Measurements from ENCODE around the gene KREMEN2. TPM values are rescaled to one million over a fixed set of nuclear protein-coding genes. Genes with fewer than 3 reads are reported as not detected.

Gene KREMEN2
- total and polyA plus RNA-seq, 9 of the 15 experiments (the other 6 are each of a cell fraction or from before 2014, with no cell fraction given): 0.04 to 7.7 (median 1.5) TPM; not detected in 1

- TF ChIP-seq ZBTB2 (IDR thresholded peaks at IDR 0.05) (0 out of 2 replicates have a peak, but pooled peaks have one; percentile 37), NR2C1 (IDR thresholded peaks at IDR 0.05) (no peak), NR2C1 (tag; IDR thresholded peaks at IDR 0.05) (no peak), HDAC2 (IDR thresholded peaks at IDR 0.05) (no peak), ZNF57 (CRISPR knock-in tag; IDR thresholded peaks at IDR 0.05) (no peak), PKNOX1 (IDR thresholded peaks at IDR 0.05) (0 out of 2 replicates have a peak, but pooled peaks have one; percentile 11), CEBPZ (IDR thresholded peaks at IDR 0.05; ENCODE audit: borderline replicate concordance, low read depth, low read length) (no peak), NFIC (IDR thresholded peaks at IDR 0.05) (no peak), ZNF830 (CRISPR knock-in tag; IDR thresholded peaks at IDR 0.05) (no peak), HNRNPUL1 (IDR thresholded peaks at IDR 0.05; ENCODE audit: low read length) (no peak), BCLAF1 (IDR thresholded peaks at IDR 0.05; ENCODE audit: borderline replicate concordance in 1 of 2, control insufficient read depth in 1 of 2, low read depth in 2 of 2, low read length in 1 of 2) (no peak), FOXJ3 (CRISPR knock-in tag; IDR thresholded peaks at IDR 0.05) (no peak), LEF1 (IDR thresholded peaks at IDR 0.05) (no peak)
These were observed 19.6 kb downstream of the KREMEN2 start (continued) for GRCh38 chr16:2983706-2984136.

Measured in K562 (cell line).